ENCODE data around the gene ABL1.

The ABL1 gene

GRCh38 chr9:130867556-130867955 is 32.5 kb downstream of the ABL1 start:
- no peak for DNase-seq (ENCODE audit: low read depth)
- TF ChIP-seq CTCF (conservative IDR thresholded peaks at IDR 0.05; ENCODE audit: control insufficient read depth, insufficient read depth, low read depth, low read length): no peak
- H3K4me3 ChIP-seq (ENCODE audit: control insufficient read depth, low read depth, low read length): no peak overlapping the region

- no peak for DNase-seq (ENCODE audit: low read depth)
- no peak overlapping the region for H3K4me3 ChIP-seq (ENCODE audit: control insufficient read depth, low read depth, low read length)
- TF ChIP-seq CTCF (conservative IDR thresholded peaks at IDR 0.05; ENCODE audit: control insufficient read depth, insufficient read depth, low read depth, low read length): no peak
These were observed 33.2 kb downstream of the ABL1 start for GRCh38 chr9:130868230-130868629.

GRCh38 chr9:130869250-130869649 is 34.2 kb downstream of the ABL1 start:
- peak; percentile 63 for DNase-seq (ENCODE audit: low read depth)
- no peak for TF ChIP-seq CTCF (conservative IDR thresholded peaks at IDR 0.05; ENCODE audit: control insufficient read depth, insufficient read depth, low read depth, low read length)

GRCh38 chr9:130870491-130871381 is 35.7 kb downstream of the ABL1 start:
- no peak overlapping the region for H3K4me3 ChIP-seq (ENCODE audit: control insufficient read depth, low read depth, low read length)
- no peak for DNase-seq (ENCODE audit: low read depth)
- TF ChIP-seq CTCF (conservative IDR thresholded peaks at IDR 0.05; ENCODE audit: control insufficient read depth, insufficient read depth, low read depth, low read length): no peak

More at GRCh38 chr9:130869250-130869649, 34.2 kb downstream of the ABL1 start:
- no peak overlapping the region for H3K4me3 ChIP-seq (ENCODE audit: control insufficient read depth, low read depth, low read length)

- TF ChIP-seq CTCF (conservative IDR thresholded peaks at IDR 0.05; ENCODE audit: control insufficient read depth, insufficient read depth, low read depth, low read length): no peak
- no peak overlapping the region for H3K4me3 ChIP-seq (ENCODE audit: control insufficient read depth, low read depth, low read length)
- no peak for DNase-seq (ENCODE audit: low read depth)
These were observed 36.5 kb downstream of the ABL1 start for GRCh38 chr9:130871395-130872062.

- TF ChIP-seq CTCF (conservative IDR thresholded peaks at IDR 0.05; ENCODE audit: control insufficient read depth, insufficient read depth, low read depth, low read length): no peak
- H3K4me3 ChIP-seq (ENCODE audit: control insufficient read depth, low read depth, low read length): no peak overlapping the region
- DNase-seq (ENCODE audit: low read depth): no peak
These were observed 37.0 kb downstream of the ABL1 start for GRCh38 chr9:130872093-130872492.
